A549 (cell line): ENCODE data around the gene ROR1. TPM values are rescaled to one million over a fixed set of nuclear protein-coding genes. Genes with fewer than 3 reads are reported as not detected.
A peak's percentile ranks its signal among the peaks of the same experiment; 100 is the strongest.

ENCODE experiments used
- ATAC-seq, 2 experiments: fragments of 200-7000 bp in 1 of 2; fragments of >200 bp in 1 of 2; cut with Nextera tagmentation in 1 of 2; cut with Tn5 transposase in 1 of 2; 3 replicates each; pipeline versions ENCODE4 v1.8.0 to v1.9.1; 2018 to 2020; ENCODE audit warnings: mild to moderate bottlenecking in 1 of 2, moderate library complexity in 1 of 2
- CTCF ChIA-PET: fragments of 300-600 bp; sonication (Branson Sonifier 250); formaldehyde crosslinking; extraction: SDS; loops from one replicate; lab custom pipeline; 2021; ENCODE audit warnings: antibody characterized with exemption, inconsistent platforms; lab: Yijun Ruan, JAX
- POLR2A ChIA-PET: fragments of 350-600 bp; formaldehyde crosslinking; extraction: SDS; loops from one replicate; lab custom pipeline; 2021; ENCODE audit warnings: antibody characterized with exemption, inconsistent platforms; lab: Yijun Ruan, JAX
- DNase-seq, 2 experiments: peaks; one replicate each; pipeline versions ENCODE4 v3.0.0 to v3.0.0-alpha.2; 2011 to 2016; ENCODE audit warnings: low read depth in 1 of 2, low spot score in 1 of 2
- FAIRE-seq: peaks from 2 replicates; lab custom pipeline; 2011; peaks lifted over from hg19 to GRCh38; lab: Jason Lieb, UNC
- H3K27ac ChIP-seq, 2 experiments: fragments of >200 bp; sonication (Bioruptor Twin); formaldehyde crosslinking; 3 replicates each; pipeline ENCODE4 v1.5.1; 2016 to 2017
- H3K4me1 ChIP-seq: fragments of >200 bp; sonication (Bioruptor Twin); formaldehyde crosslinking; 3 replicates; pipeline ENCODE4 v1.6.1; 2016
- H3K4me2 ChIP-seq: fragments of >200 bp; sonication (Bioruptor Twin); formaldehyde crosslinking; 3 replicates; pipeline ENCODE4 v1.6.1; 2016
- H3K4me3 ChIP-seq: fragments of >200 bp; sonication (Bioruptor Twin); formaldehyde crosslinking; 3 replicates; pipeline ENCODE4 v1.5.1; 2016
- H3K9me3 ChIP-seq: fragments of >200 bp; sonication (Bioruptor Twin); formaldehyde crosslinking; 3 replicates; pipeline ENCODE4 v1.6.1; 2016
- CBX8 ChIP-seq: fragments of 200-600 bp; sonication (generic); IDR thresholded peaks from 2 replicates; pipeline ENCODE4 v1.6.1; 2016
- CHD4 ChIP-seq: fragments of 200-600 bp; sonication (generic); IDR thresholded peaks from 2 replicates; pipeline ENCODE4 v1.6.1; 2016; ENCODE audit warnings: antibody characterized with exemption, mild to moderate bottlenecking, borderline replicate concordance
- ELK1 ChIP-seq: fragments of 150-350 bp; IDR thresholded peaks from 2 replicates; pipeline ENCODE4 v1.6.1; 2014; ENCODE audit warnings: low read depth, mild to moderate bottlenecking, low read length
- EP300 ChIP-seq, 2 experiments: fragments of >200 bp; sonication (Bioruptor Twin); formaldehyde crosslinking; IDR thresholded peaks; 2 replicates in 1 of 2; 3 replicates in 1 of 2; pipeline ENCODE4 v1.6.1; 2016 to 2017
- ESRRA ChIP-seq: fragments of 150-350 bp; IDR thresholded peaks from 2 replicates; pipeline ENCODE4 v1.6.1; 2014; ENCODE audit warnings: mild to moderate bottlenecking, low read length, borderline replicate concordance
- HOXB13 ChIP-seq: fragments of 250-450 bp; sonication (Bioruptor Pico); IDR thresholded peaks from 2 replicates; pipeline ENCODE4 v1.5.0; 2020; ENCODE audit warnings: low read depth, mild to moderate bottlenecking, moderate library complexity
- KDM1A ChIP-seq: fragments of 200-600 bp; sonication (generic); IDR thresholded peaks from 2 replicates; pipeline ENCODE4 v1.6.1; 2016; ENCODE audit warnings: low read depth, mild to moderate bottlenecking
- KDM5A ChIP-seq: fragments of 200-600 bp; sonication (generic); IDR thresholded peaks from 2 replicates; pipeline ENCODE4 v1.6.1; 2016; ENCODE audit warnings: antibody characterized with exemption, mild to moderate bottlenecking
- MAX ChIP-seq: IDR thresholded peaks from 2 replicates; pipeline ENCODE4 v1.6.1; 2012
- NR3C1 ChIP-seq: fragments of >200 bp; sonication (Bioruptor Twin); formaldehyde crosslinking; IDR thresholded peaks from 3 replicates; pipeline ENCODE4 v1.6.1; 2017
- RAD21 ChIP-seq, 2 experiments: fragments of >200 bp in 1 of 2; sonication (Bioruptor Twin) in 1 of 2; formaldehyde crosslinking in 1 of 2; IDR thresholded peaks in 1 of 2; conservative IDR thresholded peaks in 1 of 2; 2 replicates in 1 of 2; 3 replicates in 1 of 2; pipeline ENCODE4 v1.6.1; 2012 to 2018; ENCODE audit warnings: inconsistent platforms in 1 of 2
- RARB ChIP-seq: fragments of 250-450 bp; sonication (Bioruptor Pico); IDR thresholded peaks from 2 replicates; pipeline ENCODE4 v1.8.0; 2021; ENCODE audit warnings: mild to moderate bottlenecking, moderate library complexity
- REST ChIP-seq: fragments of 200-600 bp; sonication (generic); IDR thresholded peaks from 2 replicates; pipeline ENCODE4 v1.6.1; 2016; ENCODE audit warnings: antibody characterized with exemption, mild to moderate bottlenecking, moderate library complexity
- TP53 ChIP-seq: fragments of 250-450 bp; sonication (Bioruptor Pico); IDR thresholded peaks from 2 replicates; pipeline ENCODE4 v1.5.0; 2021; ENCODE audit warnings: mild to moderate bottlenecking, moderate library complexity
- ZC3H11A ChIP-seq: fragments of 450-650 bp; IDR thresholded peaks from 2 replicates; pipeline ENCODE4 v1.6.1; 2014; ENCODE audit warnings: antibody characterized with exemption, mild to moderate bottlenecking
- ZFP36 ChIP-seq: fragments of 450-650 bp; IDR thresholded peaks from 2 replicates; pipeline ENCODE4 v1.6.1; 2014; ENCODE audit warnings: borderline replicate concordance; ENCODE audit not compliant: partially characterized antibody
- ZNF302 ChIP-seq: fragments of 250-450 bp; sonication (Bioruptor Pico); IDR thresholded peaks from 2 replicates; pipeline ENCODE4 v1.9.0; 2021; ENCODE audit warnings: inconsistent platforms, mild to moderate bottlenecking, moderate library complexity
- WGBS: methylation state at CpG from one replicate; pipeline ENCODE4 v1.1.6; 2017; ENCODE audit errors: missing lambda C conversion rate; 5-methylcytosine and 5-hydroxymethylcytosine counted together
- polyA plus RNA-seq, 4 experiments: library from polyadenylated mRNA; depleted of rRNA in 3 of 4; stranded (reverse); fragments of >200 nt; fragmentation: RNase III in 1 of 4; extraction: RNeasy Plus Mini Kit Qiagen cat#74134 plus additional on column Dnase treatment in 1 of 4; gene quantifications; 2 replicates in 3 of 4; 3 replicates in 1 of 4; pipeline ENCODE4 v1.2.3, GENCODE V29; 2011 to 2017

Gene ROR1
- polyA plus RNA-seq, 2 of the 4 experiments (the other 2 are of a cell fraction): 6.5 to 19.0 TPM

- no peak overlapping the region for H3K4me2 ChIP-seq
- ChIA-PET POLR2A (interaction anchor here (1.1 kb wide), 1 partner anchor 97 kb away, joined by 3 read pairs; no protein-coding TSS in a partner anchor), CTCF (interaction anchor here (1.0 to 1.5 kb wide), 3 partner anchors 18 to 343 kb away, joined by 3 to 4 read pairs (median 3); no protein-coding TSS in a partner anchor)
- no peak for DNase-seq
- no peak for TF ChIP-seq REST
- no peak for TF ChIP-seq CHD4
- no peak for TF ChIP-seq ZNF302 (CRISPR knock-in tag)
- TF ChIP-seq KDM1A: no peak
- TF ChIP-seq NR3C1: no peak
- TF ChIP-seq RAD21 (conservative IDR thresholded peaks at IDR 0.05 in 1 of 2, IDR thresholded peaks at IDR 0.05 in 1 of 2): no peak
- peaks cover 33% of the 10 kb centered on the region for H3K4me1 ChIP-seq
- H3K4me3 ChIP-seq: no peak overlapping the region
- H3K27ac ChIP-seq: no peak overlapping the region; a peak in 1 of 6 replicates
- peak in 1 of 2 experiments; percentile 51; a peak in 3 of 6 replicates for ATAC-seq
- no peak for FAIRE-seq
- H3K9me3 ChIP-seq: no peaks in the 10 kb centered on the region
- 87% methylated on average over 6 of the region's 7 CpGs for WGBS
Observed at GRCh38 chr1:63794354-63794753, 20.5 kb downstream of the ROR1 start.

- CTCF ChIA-PET: interaction anchor here (1.0 to 1.3 kb wide), 2 partner anchors 103 to 343 kb away, joined by 3 to 4 read pairs; no protein-coding TSS in a partner anchor
- WGBS: 63% methylated on average over 7 of the region's 7 CpGs
- POLR2A ChIA-PET: no interaction called here
- DNase-seq: no peak
- FAIRE-seq: no peak
- peak in 1 of 2 experiments; percentile 60; a peak in 3 of 6 replicates for ATAC-seq
- Histone ChIP-seq H3K27ac (0 out of 6 replicates have a peak overlapping the region, but pooled peaks of 1 of the 2 experiments have one; percentile 5), H3K9me3 (no peaks in the 10 kb centered on the region), H3K4me3 (no peak overlapping the region), H3K4me2 (peak overlapping the region; percentile 35; the same call in 2 of the 3 replicates), H3K4me1 (peaks cover 39% of the 10 kb centered on the region)
- TF ChIP-seq EP300 (IDR thresholded peaks at IDR 0.05): no peak
- TF ChIP-seq RARB (CRISPR knock-in tag): no peak
- no peak for TF ChIP-seq ESRRA
Observed at GRCh38 chr1:63794939-63795378, 21.1 kb downstream of the ROR1 start.

GRCh38 chr1:63795455-63795854, 21.6 kb downstream of the ROR1 start:
- H3K4me3 ChIP-seq: no peak overlapping the region
- 0 out of 6 replicates have a peak overlapping the region, but pooled peaks of 1 of the 2 experiments have one; percentile 5 for H3K27ac ChIP-seq
- no peak for FAIRE-seq
- H3K9me3 ChIP-seq: no peaks in the 10 kb centered on the region
- WGBS: 66% methylated on average over 4 of the region's 4 CpGs
- DNase-seq: no peak
- H3K4me1 ChIP-seq: peaks cover 43% of the 10 kb centered on the region
- no peak overlapping the region; the same call in 2 of the 3 replicates for H3K4me2 ChIP-seq
- no peak; a peak in 1 of 6 replicates for ATAC-seq
- TF ChIP-seq ELK1: no peak
- no peak for TF ChIP-seq TP53 (CRISPR knock-in tag)
- TF ChIP-seq EP300 (IDR thresholded peaks at IDR 0.05): no peak
- TF ChIP-seq MAX: no peak
- no peak for TF ChIP-seq ZFP36
- TF ChIP-seq ZC3H11A: no peak
- TF ChIP-seq HOXB13 (CRISPR knock-in tag): no peak
- no peak for TF ChIP-seq KDM5A
- no peak for TF ChIP-seq CBX8
- ChIA-PET CTCF (interaction anchor here (1.0 kb wide), 1 partner anchor 342 kb away, joined by 3 read pairs; no protein-coding TSS in a partner anchor), POLR2A (no interaction called here)
